ENCODE results near the gene PRKCE.

The PRKCE gene

DNA sequence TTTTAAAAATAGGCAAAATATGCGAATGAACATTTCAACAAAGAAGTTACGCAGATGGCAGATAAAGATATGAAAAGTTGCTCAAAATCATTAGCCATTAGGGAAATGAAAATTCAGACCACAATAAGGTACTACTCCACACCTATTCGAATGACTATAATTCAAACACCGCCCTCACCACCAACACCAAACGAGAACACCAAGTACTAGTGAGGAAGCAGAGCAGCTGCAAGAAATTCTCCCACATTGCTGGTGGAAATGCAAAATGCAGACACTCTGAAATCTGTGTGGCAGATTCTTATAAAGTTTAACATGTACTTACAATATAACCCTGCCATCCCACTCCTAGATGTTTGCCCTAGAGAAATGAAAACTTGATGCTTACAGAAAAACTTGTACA lies 17.3 kb upstream of the PRKCE start:
- DNase-seq, result no peak

DNA sequence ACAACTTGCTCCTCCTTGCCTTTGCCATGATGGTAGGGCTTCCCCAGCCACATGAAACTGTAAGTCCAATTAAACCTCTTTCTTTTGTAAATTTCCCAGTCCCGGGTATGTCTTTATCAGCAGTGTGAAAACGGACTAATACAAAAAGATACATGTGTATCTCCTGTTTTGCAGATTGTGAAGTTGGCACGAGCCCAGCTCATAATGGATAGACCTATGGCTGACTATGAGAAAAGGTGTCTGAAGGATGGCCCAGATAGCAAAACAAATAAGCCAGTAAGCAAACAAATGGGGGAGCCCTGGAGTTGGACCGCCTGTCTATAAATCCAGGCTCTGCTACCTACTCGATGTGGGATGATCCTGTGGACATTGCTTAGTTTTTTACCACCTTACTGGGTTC lies 15.5 kb upstream of the PRKCE start:
- DNase-seq, result no peak

- peak; percentile 79 for DNase-seq
These were observed 14.0 kb upstream of the PRKCE start for GRCh38 chr2:45637440-45637839.

- no peak for DNase-seq
These were observed 10.9 kb upstream of the PRKCE start for GRCh38 chr2:45640576-45640975.

- no peak for DNase-seq
These were observed 8.4 kb upstream of the PRKCE start for GRCh38 chr2:45643095-45643494.

GRCh38 chr2:45643543-45644542 lies 7.6 kb upstream of the PRKCE start:
- DNase-seq, result peak; percentile 65

GRCh38 chr2:45646289-45646688 lies 5.2 kb upstream of the PRKCE start:
- DNase-seq, result no peak

DNA sequence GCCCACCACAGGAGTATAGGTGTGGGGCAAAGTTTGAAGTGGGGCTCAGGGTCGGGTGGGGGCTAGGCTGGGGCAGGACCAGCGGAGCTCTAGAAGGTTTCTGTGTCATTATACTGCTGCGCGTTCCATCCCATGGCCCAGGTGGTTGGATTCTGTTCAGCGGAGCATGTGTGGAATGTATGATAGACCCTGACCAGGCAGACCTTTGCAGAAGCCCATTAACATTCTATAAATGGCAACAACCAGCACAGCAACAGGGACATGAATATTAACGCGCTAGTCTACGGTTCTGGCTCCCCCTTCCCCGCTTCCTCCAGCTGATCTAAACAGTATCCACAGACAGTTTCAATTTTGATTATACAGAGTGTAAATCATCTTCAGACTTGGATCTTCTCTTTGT lies 4.1 kb upstream of the PRKCE start:
- no peak for DNase-seq

- DNase-seq, result no peak
These were observed 3.4 kb upstream of the PRKCE start for GRCh38 chr2:45647986-45648520.

- no peak for DNase-seq
These were observed 2.8 kb upstream of the PRKCE start for GRCh38 chr2:45648636-45649035.

GRCh38 chr2:45649462-45649857 lies 2.0 kb upstream of the PRKCE start:
- DNase-seq, result peak; percentile 31

DNA sequence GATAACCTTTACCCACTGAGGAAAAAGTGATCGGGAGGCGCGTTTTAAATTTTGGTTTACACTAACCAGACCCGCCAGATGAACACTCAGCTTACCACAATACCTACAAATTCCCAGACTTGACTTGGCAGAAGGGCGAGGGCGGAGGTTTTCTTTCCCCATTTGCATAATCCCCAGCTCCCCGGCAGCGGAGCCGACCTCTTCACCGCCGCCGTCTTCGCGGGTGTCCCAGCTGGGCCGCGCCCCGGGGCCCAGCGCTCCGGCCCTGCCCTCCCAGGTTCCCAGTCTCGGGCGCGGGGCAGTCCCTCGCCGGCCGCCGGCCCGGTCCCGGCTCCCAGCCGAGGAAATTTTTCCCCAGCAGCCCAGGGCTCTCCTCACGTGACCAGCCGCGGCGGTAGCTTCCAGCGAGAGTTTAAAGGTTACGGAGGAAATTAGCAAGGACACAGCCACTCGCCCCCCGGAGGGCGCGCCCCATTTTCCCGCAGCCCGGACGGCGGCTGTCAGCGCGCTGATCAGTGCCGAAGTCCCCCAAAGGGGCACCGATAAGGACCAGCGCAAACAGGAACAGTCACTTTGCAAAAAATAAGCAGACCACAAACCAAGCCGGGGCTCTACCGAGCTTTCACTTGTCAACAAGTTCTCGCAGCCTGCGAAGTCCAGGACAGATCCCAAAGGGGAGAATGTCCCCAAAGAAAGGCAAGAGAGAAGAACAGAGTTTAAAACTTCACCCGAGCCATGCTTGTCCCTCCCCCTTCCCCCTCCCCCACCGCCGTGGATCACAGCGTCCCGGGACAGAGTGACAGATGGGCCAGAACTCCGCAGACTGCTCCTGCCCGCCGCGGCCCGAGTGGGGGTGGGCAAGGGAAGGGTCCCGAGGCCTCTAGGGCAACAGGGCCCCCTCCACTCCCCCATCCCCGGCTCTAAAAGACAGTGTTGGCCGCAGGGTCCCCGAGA lies 1.3 kb upstream of the PRKCE start:
- peak; percentile 73 for DNase-seq

- DNase-seq, result peak; percentile 93
These were observed 542 bp upstream of the PRKCE start for GRCh38 chr2:45650851-45651414.

- peak; percentile 77 for DNase-seq
These were observed 886 bp downstream of the PRKCE start for GRCh38 chr2:45652090-45653031.

DNA sequence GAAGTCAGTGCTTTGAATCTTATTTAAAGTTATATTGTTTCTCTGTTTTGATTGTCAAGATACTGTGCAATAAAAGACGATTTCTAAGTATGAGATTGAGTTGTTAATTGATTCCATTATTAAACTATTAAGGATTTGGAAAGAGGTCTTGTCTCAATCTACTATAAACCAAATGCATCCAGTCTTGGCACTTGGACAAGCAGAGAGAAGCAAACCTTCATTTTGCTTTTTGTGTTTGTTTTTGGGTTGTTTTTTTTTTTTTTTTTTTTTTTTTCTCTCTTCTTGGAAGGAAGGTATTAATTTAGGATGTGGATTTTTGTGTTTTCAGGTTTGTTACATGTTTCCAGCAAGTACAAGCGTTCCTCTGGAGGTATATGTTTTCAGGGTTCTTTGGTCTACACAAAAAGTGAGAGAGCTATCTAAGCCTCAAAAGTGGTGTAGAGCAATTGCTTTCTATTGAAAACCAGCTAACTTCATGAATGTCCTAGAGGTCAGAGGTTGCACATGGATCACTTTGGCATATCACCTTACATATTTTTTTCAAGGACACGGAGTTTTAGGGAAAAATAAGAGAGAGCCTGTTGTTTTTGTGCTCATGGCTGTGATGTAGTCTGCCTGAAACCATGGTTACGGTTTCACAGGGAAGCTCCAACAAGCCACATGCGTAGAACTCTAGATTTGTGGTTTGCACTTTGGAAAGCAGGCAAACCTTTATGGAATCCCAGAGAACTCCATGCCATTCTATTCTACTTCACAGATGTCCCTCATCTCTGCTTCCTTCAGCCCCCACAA lies 1.8 kb downstream of the PRKCE start:
- DNase-seq, result no peak

DNA sequence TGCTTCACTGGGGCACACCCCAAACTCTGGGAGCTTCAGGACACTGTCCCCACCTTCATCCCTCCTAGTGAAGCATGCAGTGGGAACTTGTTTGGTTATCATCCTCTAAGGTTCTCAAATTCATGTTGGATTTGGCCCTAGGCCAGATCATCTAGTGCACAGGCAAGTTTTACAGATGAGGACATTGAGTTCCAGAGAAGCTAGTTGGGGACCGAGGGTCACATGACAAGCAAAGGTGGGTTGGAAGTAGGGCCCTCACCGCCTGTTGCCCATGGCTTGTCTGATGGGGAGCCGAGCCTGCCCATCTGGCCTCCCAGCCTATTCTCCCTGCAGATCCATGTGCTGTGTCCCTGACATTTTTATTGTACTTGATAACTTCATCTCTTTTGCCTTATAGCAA lies 2.8 kb downstream of the PRKCE start:
- DNase-seq, result no peak

- DNase-seq, result no peak
These were observed 10.4 kb downstream of the PRKCE start for GRCh38 chr2:45661828-45662227.

DNA sequence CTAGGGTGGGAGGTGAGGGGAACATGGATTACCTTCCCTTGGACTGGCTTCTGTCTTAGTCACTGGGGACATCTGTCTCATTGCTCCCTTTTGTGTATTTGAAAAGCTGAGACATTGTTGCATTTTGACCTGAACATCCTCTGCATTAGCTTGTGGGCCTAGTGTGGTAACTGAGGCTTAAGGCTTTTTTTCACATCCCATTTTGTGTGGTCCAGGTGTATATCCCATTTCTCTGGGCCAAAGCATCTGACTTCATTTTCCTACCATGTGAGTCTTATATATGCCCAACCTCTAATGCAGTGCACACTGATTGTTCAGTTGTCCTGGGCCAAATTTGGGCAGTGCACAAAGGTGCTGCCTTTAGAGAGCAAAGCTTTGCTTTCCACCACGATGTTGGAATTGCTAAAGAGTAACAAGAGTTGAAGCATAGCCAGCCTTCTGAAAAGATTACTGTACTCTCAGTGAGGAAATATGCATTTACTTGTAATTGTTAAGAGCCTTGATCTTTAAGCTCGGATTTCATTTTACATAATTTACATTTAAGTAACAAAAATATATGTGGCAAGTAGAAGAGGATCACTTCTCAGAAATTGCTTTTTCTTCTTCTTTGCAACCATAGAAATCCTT lies 13.3 kb downstream of the PRKCE start:
- DNase-seq, result no peak

DNA sequence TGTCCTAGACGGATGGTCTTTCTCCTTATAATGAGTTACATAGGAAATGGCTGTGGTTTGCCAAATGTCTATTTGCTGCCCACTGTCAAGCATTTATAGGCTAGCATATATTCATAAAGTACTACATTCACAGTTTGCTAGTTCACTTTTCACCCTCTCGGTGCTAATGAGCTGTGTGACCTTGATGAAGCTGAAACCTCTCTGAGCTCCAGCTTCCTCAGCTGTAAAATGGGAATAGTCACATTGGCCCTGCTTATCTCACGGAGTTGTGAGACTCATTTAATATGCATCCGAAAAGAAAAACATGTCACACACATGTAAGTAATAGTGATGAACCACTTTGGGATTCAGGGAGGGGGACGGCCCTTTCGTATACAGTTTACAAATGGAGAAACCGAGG lies 17.0 kb downstream of the PRKCE start:
- no peak for DNase-seq

GRCh38 chr2:45669032-45669486 lies 17.6 kb downstream of the PRKCE start:
- DNase-seq, result no peak

Data from inflammatory macrophage treated with lipopolysaccharide for 4 hours (primary cell).